GM21737 (cell line): ENCODE data around the gene ZNHIT2.

Experiments used
- ATAC-seq: cut with Tn5 transposase; IDR thresholded peaks from one replicate; pipeline ENCODE4 v1.9.1; 2021; ENCODE audit warnings: mild to moderate bottlenecking, moderate library complexity; ENCODE audit not compliant: unreplicated experiment

ZNHIT2 gene

GRCh38 chr11:65134952-65135632 lies 17.6 kb upstream of the ZNHIT2 start:
- peak; percentile 60 for ATAC-seq

DNA sequence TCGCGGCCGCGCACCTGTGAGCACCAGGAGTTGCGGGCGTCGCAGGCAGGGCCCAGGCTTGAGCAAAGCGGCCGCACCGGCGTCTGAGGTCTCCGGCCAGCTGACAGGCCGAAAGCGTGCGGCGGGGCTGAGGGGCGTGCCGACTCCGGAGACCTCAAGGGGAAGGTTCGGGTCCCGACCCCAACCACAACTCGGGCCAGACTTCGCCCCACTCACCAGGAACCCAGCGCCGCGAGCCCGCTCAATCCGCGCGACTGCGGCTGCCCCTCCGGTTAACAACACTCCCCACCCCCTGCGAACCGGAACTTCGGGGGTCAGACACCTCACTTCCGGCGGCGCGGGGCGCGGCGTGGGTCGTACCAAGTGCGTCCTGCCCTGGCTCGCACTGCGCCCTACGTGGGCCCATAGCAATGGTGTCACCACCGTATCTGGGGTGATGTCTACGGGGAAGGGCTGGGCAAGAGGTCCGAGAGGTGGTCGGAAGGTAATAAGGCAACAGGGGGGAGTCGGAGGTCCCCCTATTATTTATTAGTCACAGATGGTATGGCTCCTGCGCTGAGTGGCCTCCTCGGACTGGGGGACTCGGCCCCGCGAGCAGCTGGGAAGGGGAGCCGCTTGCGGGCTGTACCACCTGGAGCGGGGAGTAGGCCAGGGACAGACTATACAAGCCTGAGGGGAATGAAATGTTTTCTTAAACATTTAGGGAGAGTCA lies 16.9 kb upstream of the ZNHIT2 start, which contains the start of gene SYVN1:
Gene SYVN1, minus strand, starts transcription at position 280 of the 712 bp plus-strand sequence. CDS start 918 bp downstream, outside the sequence.
- peak; percentile 50 for ATAC-seq

- no peak for ATAC-seq
Observed at GRCh38 chr11:65133724-65134123, 16.2 kb upstream of the ZNHIT2 start.

- no peak for ATAC-seq
Observed at GRCh38 chr11:65132988-65133700, 15.6 kb upstream of the ZNHIT2 start.

GRCh38 chr11:65132238-65132987 lies 14.9 kb upstream of the ZNHIT2 start:
- peak; percentile 25 for ATAC-seq

GRCh38 chr11:65131895-65132237 lies 14.4 kb upstream of the ZNHIT2 start:
- no peak for ATAC-seq

- ATAC-seq, result no peak
Observed at GRCh38 chr11:65131417-65131776, 13.9 kb upstream of the ZNHIT2 start.

- no peak for ATAC-seq
Observed at GRCh38 chr11:65130631-65131416, 13.3 kb upstream of the ZNHIT2 start.

GRCh38 chr11:65129649-65130441 lies 12.3 kb upstream of the ZNHIT2 start:
- no peak for ATAC-seq

DNA sequence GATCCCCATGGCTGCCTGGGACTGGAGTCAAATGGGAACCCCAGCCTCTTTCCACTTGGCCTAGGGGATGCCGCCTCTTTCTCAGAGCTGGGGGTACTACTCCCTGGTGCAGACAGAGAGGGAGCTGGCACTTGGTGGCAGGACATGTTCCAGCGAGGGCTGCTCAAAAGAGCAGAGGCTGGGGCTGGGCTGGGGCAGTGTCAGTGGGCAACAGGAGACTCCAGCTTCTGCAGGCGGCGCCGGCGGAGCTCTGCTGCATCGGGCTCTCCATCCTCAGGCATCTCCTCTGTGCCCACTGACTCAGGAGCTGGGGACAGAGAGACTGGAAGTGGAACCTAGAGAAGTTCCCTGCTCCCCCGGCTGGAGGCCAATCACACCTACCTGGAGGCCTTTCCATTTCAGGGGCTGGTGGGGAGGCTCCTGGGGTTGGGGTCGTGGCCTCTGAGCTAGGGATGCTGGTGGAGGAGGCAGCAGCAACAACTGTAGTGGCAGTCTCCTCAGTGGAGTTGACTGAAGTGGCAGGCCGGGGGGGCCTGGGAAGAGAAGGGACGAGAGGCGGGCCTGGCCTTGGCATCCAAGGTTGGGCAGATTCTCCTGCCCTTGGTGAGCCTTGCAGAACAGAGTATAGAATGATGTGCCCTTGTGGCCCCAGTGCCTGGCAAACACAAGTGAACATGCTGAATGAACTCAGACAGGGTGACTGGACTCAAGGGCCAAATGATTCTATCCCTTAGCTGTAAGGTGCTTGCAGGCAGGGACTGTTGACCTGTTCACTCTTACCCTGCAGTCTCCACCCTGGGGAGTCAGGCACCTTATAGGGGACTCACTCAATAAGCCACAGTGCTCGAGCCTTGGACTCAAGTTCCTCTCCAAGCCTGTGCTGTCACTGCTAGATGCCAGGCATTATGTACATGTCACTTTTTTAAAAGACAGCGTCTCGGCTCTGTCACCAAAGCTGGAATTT lies 11.0 kb upstream of the ZNHIT2 start:
- ATAC-seq, result no peak

GRCh38 chr11:65127473-65128181 lies 10.1 kb upstream of the ZNHIT2 start:
- no peak for ATAC-seq

GRCh38 chr11:65126624-65127274 lies 9.2 kb upstream of the ZNHIT2 start:
- no peak for ATAC-seq

DNA sequence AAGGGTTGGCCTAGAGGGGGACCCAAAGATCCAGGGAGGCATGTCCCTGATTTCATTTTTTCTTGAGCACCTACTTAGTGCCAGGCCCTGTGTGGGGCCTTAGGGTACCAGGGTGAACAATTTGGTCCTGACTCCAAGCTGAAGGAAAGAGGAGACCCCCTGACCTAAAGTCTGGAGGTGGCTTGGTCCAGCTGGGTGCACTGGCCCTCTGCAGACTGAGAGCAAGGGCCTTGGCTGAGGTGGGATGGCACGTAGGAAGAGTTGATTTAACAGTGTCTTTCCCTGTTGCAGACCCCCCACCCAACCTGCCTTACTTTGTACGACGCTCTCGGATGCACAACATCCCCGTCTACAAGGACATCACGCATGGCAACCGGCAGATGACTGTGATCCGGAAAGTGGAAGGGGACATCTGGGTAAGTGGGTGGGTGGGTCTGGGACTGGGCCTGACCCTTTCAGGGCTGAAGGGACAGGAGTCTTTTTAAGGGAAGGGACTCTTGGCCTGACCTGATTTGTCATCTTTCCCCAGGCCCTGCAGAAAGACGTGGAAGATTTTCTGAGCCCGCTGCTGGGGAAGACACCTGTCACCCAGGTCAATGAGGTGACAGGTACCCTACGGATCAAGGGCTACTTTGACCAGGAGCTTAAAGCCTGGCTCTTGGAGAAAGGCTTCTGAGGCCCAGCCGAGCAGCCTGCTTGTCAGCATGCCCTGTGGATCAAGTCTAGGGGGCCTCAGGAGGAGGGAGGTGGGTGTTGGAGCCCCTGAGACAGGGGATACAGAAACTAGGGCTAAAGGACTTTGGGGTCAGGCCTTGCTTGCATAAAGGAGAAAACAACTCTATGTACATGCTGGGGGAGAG lies 7.9 kb upstream of the ZNHIT2 start:
- ATAC-seq, result no peak

GRCh38 chr11:65124480-65125196 lies 7.1 kb upstream of the ZNHIT2 start:
- ATAC-seq, result no peak

DNA sequence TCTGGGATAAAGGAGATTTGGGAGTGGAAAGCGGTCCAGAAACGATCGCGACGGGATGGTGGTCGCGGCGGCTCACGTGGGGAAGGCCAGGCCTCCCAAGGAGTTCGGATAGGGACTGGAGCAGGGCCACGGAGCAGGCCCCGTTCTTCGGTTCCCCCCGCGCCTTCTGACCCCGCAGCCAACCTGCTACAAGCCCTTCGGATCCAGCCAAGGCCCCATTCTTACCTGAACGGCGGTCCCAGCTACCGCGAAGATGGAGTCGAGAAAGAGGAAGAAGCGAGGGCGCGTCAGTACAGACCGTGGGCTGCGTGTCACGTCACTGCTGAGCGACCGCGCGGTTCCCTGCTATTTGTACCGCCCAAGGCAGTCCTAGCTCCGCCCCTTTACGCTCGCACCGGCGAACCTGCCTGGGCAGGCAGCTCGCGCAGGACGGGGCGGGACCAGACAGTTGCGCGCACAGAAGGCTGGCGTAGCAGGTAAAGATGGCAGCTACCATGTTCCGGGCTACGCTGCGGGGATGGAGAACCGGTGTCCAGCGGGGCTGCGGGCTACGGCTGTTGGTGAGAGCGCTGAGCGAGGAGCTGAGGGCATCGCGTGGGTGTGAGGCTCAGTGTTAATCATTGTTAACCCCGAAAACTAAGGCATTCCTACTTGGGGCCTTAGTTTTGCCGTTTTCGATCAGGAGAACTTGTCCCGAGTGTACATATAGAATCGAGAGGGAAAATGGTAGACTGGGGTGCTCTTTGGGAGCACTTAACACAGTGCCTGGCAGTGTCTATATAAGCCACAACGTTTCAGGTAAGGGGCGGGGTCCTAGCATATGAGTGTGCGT lies 4.6 kb upstream of the ZNHIT2 start, which contains the start of the genes FAU and MRPL49:
Gene FAU, minus strand, starts transcription at position 270 of the 832 bp plus-strand sequence. CDS start 321 bp downstream, outside the sequence.
Gene MRPL49, plus strand, starts transcription at position 457 of the 832 bp plus-strand sequence. Its CDS starts 26 bp downstream, at position 483.
- peak; percentile 59 for ATAC-seq
